ENCODE data around the gene HENMT1. TPM values are rescaled to one million over a fixed set of nuclear protein-coding genes. Genes with fewer than 3 reads are reported as not detected.
"Not testable (repeated sequence)": the region's sequence is repeated elsewhere in the genome, so short reads cannot be mapped to it uniquely, and the experiment has no call there.

The HENMT1 gene
- 1.1 TPM for total RNA-seq
- long read RNA-seq, partial matches to known transcripts, result 0 of 2 reads
- long read RNA-seq, other reads (novel, unspliced or antisense), result 1 of 2 reads

DNA sequence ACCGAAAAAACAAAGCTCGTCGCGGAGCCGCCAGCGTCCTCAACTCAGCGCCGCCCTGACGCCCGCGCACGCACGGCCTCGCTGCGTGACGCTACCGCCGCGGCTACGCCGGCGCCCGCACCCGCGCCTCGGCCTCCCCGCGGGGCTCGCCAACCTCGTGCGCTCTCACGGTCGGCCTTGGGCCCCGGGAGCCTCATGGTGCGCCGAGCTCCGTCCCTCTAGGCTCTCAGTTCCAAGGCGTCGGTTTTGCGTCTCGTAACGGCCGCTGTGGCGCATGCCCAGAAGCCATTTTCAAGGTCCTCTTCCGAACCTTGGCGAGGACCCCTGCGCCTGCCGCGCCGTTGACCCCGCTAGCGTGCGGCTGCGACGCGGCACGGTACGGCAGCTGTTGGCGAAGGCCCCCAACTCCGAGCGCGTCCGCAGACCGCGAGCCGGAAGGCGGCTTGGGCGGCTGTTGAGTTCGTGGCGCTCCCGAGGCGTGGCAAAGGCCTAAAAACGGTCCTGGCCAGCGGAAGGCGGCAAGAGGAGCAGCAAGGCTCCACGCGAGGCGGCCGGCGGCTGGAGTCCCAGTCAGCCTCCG, at the start of gene HENMT1:
Gene HENMT1 (minus strand): TSS at position 64 of the 580 bp plus-strand sequence. CDS start 1,209 bp downstream, outside the sequence.
- DNase-seq (ENCODE audit: missing footprints), result peak; percentile 87
- intact Hi-C loops (cut with DNase I), result no loop called here
- peak; percentile 87 for ATAC-seq

- no peak for ATAC-seq
- DNase-seq (ENCODE audit: missing footprints), result no peak
- intact Hi-C loops (cut with DNase I), result no loop called here
These were observed 48.1 kb upstream of the HENMT1 start for GRCh38 chr1:108708691-108709660.

DNA sequence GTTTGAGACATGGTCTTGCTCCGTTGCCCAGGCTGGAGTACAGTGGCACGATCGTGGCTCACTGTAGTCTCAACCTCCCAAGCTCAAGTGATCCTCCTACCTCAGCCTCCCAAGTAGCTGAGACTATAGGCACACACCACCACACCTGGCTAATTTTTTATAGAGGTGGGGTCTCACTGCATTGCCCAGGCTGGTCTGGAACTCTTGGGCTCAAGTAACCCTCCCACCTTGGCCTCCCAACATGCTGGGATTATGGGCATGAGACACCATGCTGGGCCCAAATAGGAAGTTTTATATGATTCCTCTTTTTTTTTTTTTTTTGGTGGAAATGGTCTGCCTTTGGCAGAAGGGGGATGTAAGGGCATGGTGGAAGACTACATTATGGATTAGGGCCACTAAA, 45.8 kb upstream of the HENMT1 start:
- no peak for DNase-seq (ENCODE audit: missing footprints)
- intact Hi-C loops (cut with DNase I), result no loop called here
- no peak for ATAC-seq

GRCh38 chr1:108704496-108704895, 43.6 kb upstream of the HENMT1 start:
- intact Hi-C loops (cut with DNase I), result no loop called here
- DNase-seq (ENCODE audit: missing footprints), result no peak
- no peak for ATAC-seq

GRCh38 chr1:108703939-108704338, 43.0 kb upstream of the HENMT1 start:
- no peak for DNase-seq (ENCODE audit: missing footprints)
- ATAC-seq, result no peak
- intact Hi-C loops (cut with DNase I), result no loop called here

GRCh38 chr1:108702109-108702508, 41.2 kb upstream of the HENMT1 start:
- not testable (repeated sequence) for ATAC-seq; DNase-seq (ENCODE audit: missing footprints)

DNA sequence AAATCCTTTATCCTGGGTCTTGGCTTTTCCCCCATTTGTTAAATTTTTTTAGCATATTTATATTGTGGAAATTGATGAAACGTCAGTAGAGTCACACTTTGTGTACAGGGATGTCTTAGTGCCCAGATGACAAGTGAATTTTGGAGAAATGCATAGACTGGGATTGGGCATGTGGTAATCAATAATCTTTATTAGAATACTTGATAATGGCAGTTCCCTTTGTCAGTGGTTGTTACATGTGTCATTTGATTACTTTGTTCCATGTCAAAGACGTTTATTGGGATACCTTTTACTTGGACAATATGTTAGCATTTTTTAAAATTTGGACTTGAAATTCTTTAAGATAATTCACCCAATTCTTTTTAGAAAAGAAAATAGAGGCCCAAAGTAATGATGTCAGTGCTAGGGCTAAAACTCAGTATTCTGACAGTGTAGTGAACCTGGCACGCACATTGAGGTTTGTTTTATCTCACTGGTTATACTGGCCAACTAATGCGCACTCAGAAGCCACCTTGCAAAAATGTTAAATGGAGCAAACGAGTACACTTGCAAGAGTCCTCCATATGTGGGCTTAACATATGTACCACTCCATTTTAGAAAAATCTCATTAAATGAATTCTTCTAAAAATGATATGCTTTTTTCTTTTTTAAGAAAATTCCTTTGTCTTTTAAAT, 40.4 kb upstream of the HENMT1 start:
- no peak for DNase-seq (ENCODE audit: missing footprints)
- intact Hi-C loops (cut with DNase I), result no loop called here
- ATAC-seq, result no peak

More at GRCh38 chr1:108702109-108702508, 41.2 kb upstream of the HENMT1 start:
- intact Hi-C loops (cut with DNase I), result not testable (repeated sequence)

GRCh38 chr1:108699375-108700332, 38.8 kb upstream of the HENMT1 start:
- DNase-seq (ENCODE audit: missing footprints) (no peak), ATAC-seq (no peak)
- intact Hi-C loops (cut with DNase I), result no loop called here

- DNase-seq (ENCODE audit: missing footprints) (no peak), ATAC-seq (no peak)
- intact Hi-C loops (cut with DNase I), result no loop called here
These were observed 34.6 kb upstream of the HENMT1 start for GRCh38 chr1:108695535-108695934.

DNA sequence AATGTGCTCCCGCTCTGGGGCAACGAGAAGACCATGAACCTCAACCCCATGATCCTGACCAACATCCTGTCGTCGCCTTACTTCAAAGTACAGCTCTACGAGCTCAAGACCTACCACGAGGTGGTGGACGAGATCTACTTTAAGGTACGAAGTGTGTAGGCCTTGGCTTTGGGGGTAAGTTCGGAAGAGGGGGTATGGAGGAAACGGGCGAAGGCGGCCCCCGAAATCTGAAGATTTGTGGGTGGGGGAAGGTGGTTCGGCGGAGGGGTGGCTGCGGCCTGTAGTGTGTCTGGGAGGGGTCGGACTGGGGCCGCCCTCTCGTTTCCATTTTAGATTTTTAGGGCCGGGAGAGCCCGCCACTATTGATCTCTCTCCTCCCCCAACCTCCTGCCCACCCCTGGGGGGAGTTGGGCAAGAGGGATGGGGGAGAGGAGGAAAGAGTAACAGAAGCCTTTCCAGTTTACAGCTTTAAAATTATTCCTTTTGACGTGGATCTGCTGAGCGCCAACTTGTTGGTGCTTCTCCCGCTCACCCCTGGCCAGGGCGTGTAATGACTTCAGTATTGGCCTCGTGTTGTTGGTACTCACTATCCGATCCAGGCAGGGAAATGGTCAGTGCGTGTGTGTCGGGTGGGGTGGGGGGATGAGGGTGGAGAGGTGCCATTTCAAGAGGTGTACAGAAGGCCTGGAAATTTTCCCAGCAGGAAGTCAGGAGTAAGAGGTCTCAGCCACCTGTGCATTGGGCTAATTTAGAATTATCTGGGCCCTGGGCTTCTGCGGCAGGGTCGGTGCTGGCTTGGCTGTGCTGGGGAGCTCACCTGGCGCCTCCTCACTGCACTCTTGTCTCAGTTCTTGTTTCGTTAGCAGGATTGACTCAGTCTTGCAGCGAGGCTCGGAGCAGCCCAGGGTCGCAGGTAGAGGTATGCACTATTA, 32.1 kb upstream of the HENMT1 start:
- peak; percentile 69 for DNase-seq (ENCODE audit: missing footprints)

GRCh38 chr1:108691942-108692723, 31.2 kb upstream of the HENMT1 start, which contains the start of gene PRPF38B:
Gene PRPF38B (plus strand): TSS chr1:108692310. CDS start chr1:108692592, 282 bp downstream.
- ATAC-seq, result peak; percentile 98
- intact Hi-C loops (cut with DNase I), result loop anchor here (1.0 kb wide), 1 partner anchor 54 kb away; the partner anchor contains the start of gene STXBP3
- DNase-seq (ENCODE audit: missing footprints), result peak; percentile 98

More for the DNA sequence above, 32.1 kb upstream of the HENMT1 start:
- ATAC-seq, result peak; percentile 45
- intact Hi-C loops (cut with DNase I), result loop anchor here (1.0 kb wide), 1 partner anchor 53 kb away; the partner anchor contains the start of gene STXBP3

DNA sequence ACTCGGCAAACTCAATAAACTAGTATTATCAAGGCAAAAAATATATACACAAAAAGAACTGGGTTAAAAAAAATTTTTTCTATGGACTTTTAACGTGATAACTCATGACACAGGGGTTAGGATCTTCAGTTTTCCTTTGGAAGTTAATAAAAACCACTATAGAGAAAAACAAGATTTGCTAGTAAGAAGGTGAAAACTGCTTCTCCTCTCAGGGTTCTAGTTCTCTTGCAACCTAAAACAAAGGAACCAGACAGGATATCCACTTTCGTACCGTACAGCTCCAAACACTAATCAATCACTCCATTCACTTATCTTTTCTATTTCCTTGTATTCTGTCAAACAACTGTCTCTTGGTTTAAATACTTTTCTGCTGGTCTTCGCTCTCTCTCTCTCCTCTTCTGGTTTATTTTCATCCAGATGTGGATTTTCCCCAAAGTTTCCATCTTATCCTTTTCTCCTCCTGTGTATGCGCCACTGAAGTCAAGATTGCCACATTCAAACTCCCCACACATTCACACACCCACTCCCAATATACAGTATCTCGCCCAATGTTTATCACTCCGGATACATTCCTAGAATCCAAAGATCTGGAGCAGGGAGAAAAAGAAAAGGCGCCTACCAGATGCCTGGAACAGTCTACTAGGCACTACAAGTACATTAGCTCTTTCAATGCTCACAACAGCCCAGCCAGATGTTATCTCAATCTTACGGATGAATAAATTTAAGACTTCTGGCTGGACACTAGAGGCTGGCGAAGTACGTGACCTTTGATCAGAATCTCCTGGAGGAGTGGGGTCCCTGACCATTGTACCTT, 30.4 kb upstream of the HENMT1 start:
- peak; percentile 2 for ATAC-seq
- intact Hi-C loops (cut with DNase I), result no loop called here
- no peak for DNase-seq (ENCODE audit: missing footprints)

GRCh38 chr1:108686614-108687313, 25.9 kb upstream of the HENMT1 start:
- ATAC-seq, result no peak
- intact Hi-C loops (cut with DNase I), result no loop called here
- DNase-seq (ENCODE audit: missing footprints), result no peak

- ATAC-seq, result no peak
- intact Hi-C loops (cut with DNase I), result no loop called here
- no peak for DNase-seq (ENCODE audit: missing footprints)
These were observed 24.6 kb upstream of the HENMT1 start for GRCh38 chr1:108685529-108685928.

GRCh38 chr1:108681701-108682100, 20.8 kb upstream of the HENMT1 start:
- intact Hi-C loops (cut with DNase I); ATAC-seq; DNase-seq (ENCODE audit: missing footprints): not testable (repeated sequence)
